ENCODE data around the gene YWHAB.

GRCh38 chr20:44945261-44945660, 59.8 kb downstream of the YWHAB start:
- TF ChIP-seq CTCF (IDR thresholded peaks at IDR 0.05) (no peak), EZH2 (IDR thresholded peaks at IDR 0.05; ENCODE audit: borderline replicate concordance, insufficient read depth, low read depth, low read length, poor library complexity, severe bottlenecking) (no peak)

Data from B cell (primary cell).